GM19467 (cell line): Measurements from ENCODE around the gene RIPK4.

ENCODE experiments used
- ATAC-seq: cut with Tn5 transposase; IDR thresholded peaks from one replicate; pipeline ENCODE4 v1.9.1; 2021; ENCODE audit warnings: mild to moderate bottlenecking, moderate library complexity; ENCODE audit not compliant: unreplicated experiment

The RIPK4 gene

GRCh38 chr21:41766883-41767605, at the start of gene RIPK4:
RIPK4 (minus strand) TSS chr21:41767052; CDS start chr21:41767041, 11 bp downstream.
- no peak for ATAC-seq

- ATAC-seq, result no peak
These were observed 49.1 kb upstream of the RIPK4 start for GRCh38 chr21:41815652-41816582.

- ATAC-seq, result no peak
These were observed 46.4 kb upstream of the RIPK4 start for GRCh38 chr21:41813226-41813625.

- no peak for ATAC-seq
These were observed 45.8 kb upstream of the RIPK4 start for GRCh38 chr21:41812679-41813078.

GRCh38 chr21:41810597-41810932, 43.7 kb upstream of the RIPK4 start:
- ATAC-seq, result no peak

- no peak for ATAC-seq
These were observed 43.2 kb upstream of the RIPK4 start for GRCh38 chr21:41809891-41810596.

- no peak for ATAC-seq
These were observed 42.0 kb upstream of the RIPK4 start for GRCh38 chr21:41808846-41809245.

GRCh38 chr21:41808094-41808493, 41.2 kb upstream of the RIPK4 start:
- ATAC-seq, result no peak

- ATAC-seq, result no peak
These were observed 39.9 kb upstream of the RIPK4 start for GRCh38 chr21:41806773-41807172.

- ATAC-seq, result no peak
These were observed 38.8 kb upstream of the RIPK4 start for GRCh38 chr21:41805643-41806042.

GRCh38 chr21:41805038-41805437, 38.2 kb upstream of the RIPK4 start:
- no peak for ATAC-seq

- no peak for ATAC-seq
These were observed 37.5 kb upstream of the RIPK4 start for GRCh38 chr21:41804381-41804780.

- no peak for ATAC-seq
These were observed 36.5 kb upstream of the RIPK4 start for GRCh38 chr21:41803316-41803715.

- ATAC-seq, result no peak
These were observed 35.8 kb upstream of the RIPK4 start for GRCh38 chr21:41802684-41803083.

- no peak for ATAC-seq
These were observed 35.3 kb upstream of the RIPK4 start for GRCh38 chr21:41802198-41802584.

- no peak for ATAC-seq
These were observed 34.7 kb upstream of the RIPK4 start for GRCh38 chr21:41801321-41802197.

GRCh38 chr21:41800425-41801320, 33.8 kb upstream of the RIPK4 start:
- no peak for ATAC-seq

- ATAC-seq, result no peak
These were observed 32.9 kb upstream of the RIPK4 start for GRCh38 chr21:41799763-41800162.

- ATAC-seq, result no peak
These were observed 31.5 kb upstream of the RIPK4 start for GRCh38 chr21:41798326-41798725.
